Measurements from ENCODE around the gene MAP3K12. TPM values are rescaled to one million over a fixed set of nuclear protein-coding genes. Genes with fewer than 3 reads are reported as not detected.

MAP3K12 gene
- total RNA-seq, 1 experiment from 2014 or later, result 3.9 TPM

- peaks cover 18% of the 10 kb centered on the region for H3K36me3 Mint-ChIP-seq (ENCODE audit: insufficient read depth, unreplicated experiment)
- no peak overlapping the region for H3K27ac Mint-ChIP-seq (ENCODE audit: unreplicated experiment)
- TF ChIP-seq CTCF (IDR thresholded peaks at IDR 0.05; ENCODE audit: insufficient read depth in 1 of 2, low read depth in 1 of 2, low read length in 1 of 2, severe bottlenecking in 1 of 2, unreplicated experiment in 1 of 2), result no peak
- no peak for DNase-seq
- no TSS peak for BruUV-seq (replicated peaks)
- H3K27me3 Mint-ChIP-seq (ENCODE audit: insufficient read depth, unreplicated experiment), result no peaks in the 10 kb centered on the region
- H3K4me1 Mint-ChIP-seq (ENCODE audit: low read depth, unreplicated experiment), result no peaks in the 10 kb centered on the region
- intact Hi-C loops (cut with micrococcal nuclease; ENCODE audit: unreplicated experiment), result no loop called here
- H3K4me3 Mint-ChIP-seq (ENCODE audit: unreplicated experiment), result no peak overlapping the region
- Histone ChIP-seq H3K9me3 (no peaks in the 10 kb centered on the region), H3K4me3 (ENCODE audit: low read depth, low read length) (no peak overlapping the region), H3K27me3 (replicated peaks; ENCODE audit: control insufficient read depth, insufficient read depth, low read length) (no peaks in the 10 kb centered on the region), H3K36me3 (ENCODE audit: control insufficient read depth, insufficient read depth, low read length) (peaks cover 4% of the 10 kb centered on the region), H3K4me1 (no peaks in the 10 kb centered on the region)
- ChIA-PET POLR2A (no interaction called here), CTCF (interaction anchor here (1.1 to 2.5 kb wide), 2 partner anchors 9 to 34 kb away, joined by 3 to 7 read pairs; partner anchors contain the start of gene TARBP2)
- no peaks in the 10 kb centered on the region for H3K9me3 Mint-ChIP-seq (ENCODE audit: unreplicated experiment)
Observed at GRCh38 chr12:53510181-53510812, 11.0 kb upstream of the MAP3K12 start.

GRCh38 chr12:53508534-53509170 lies 9.4 kb upstream of the MAP3K12 start:
- DNase-seq, result peak; percentile 80 to 88
- TF ChIP-seq CTCF (IDR thresholded peaks at IDR 0.05; ENCODE audit: insufficient read depth in 1 of 2, low read depth in 1 of 2, low read length in 1 of 2, severe bottlenecking in 1 of 2, unreplicated experiment in 1 of 2), result peak; percentile 81 to 91
- no peaks in the 10 kb centered on the region for H3K4me1 Mint-ChIP-seq (ENCODE audit: low read depth, unreplicated experiment)
- Histone ChIP-seq H3K4me3 (ENCODE audit: low read depth, low read length) (no peak overlapping the region), H3K27me3 (replicated peaks; ENCODE audit: control insufficient read depth, insufficient read depth, low read length) (no peaks in the 10 kb centered on the region), H3K4me1 (no peaks in the 10 kb centered on the region), H3K36me3 (ENCODE audit: control insufficient read depth, insufficient read depth, low read length) (peaks cover 4% of the 10 kb centered on the region), H3K9me3 (no peaks in the 10 kb centered on the region)
- no peaks in the 10 kb centered on the region for H3K27me3 Mint-ChIP-seq (ENCODE audit: insufficient read depth, unreplicated experiment)
- H3K36me3 Mint-ChIP-seq (ENCODE audit: insufficient read depth, unreplicated experiment), result peaks cover 28% of the 10 kb centered on the region
- ChIA-PET POLR2A (interaction anchor here (0.6 to 1.0 kb wide), 2 partner anchors 135 to 156 kb away, joined by 3 to 4 read pairs; no protein-coding TSS in a partner anchor), CTCF (interaction anchor here (0.5 to 2.1 kb wide), 14 partner anchors 9 to 295 kb away, joined by 3 to 17 read pairs (median 5); partner anchors contain the start of genes AAAS, ATF7, MAP3K12 and TARBP2)
- H3K9me3 Mint-ChIP-seq (ENCODE audit: unreplicated experiment), result no peaks in the 10 kb centered on the region
- no TSS peak for BruUV-seq (replicated peaks)
- H3K27ac Mint-ChIP-seq (ENCODE audit: unreplicated experiment), result no peak overlapping the region
- no peak overlapping the region for H3K4me3 Mint-ChIP-seq (ENCODE audit: unreplicated experiment)
- intact Hi-C loops (cut with micrococcal nuclease; ENCODE audit: unreplicated experiment), result loop anchor here (1.0 to 2.0 kb wide), 5 partner anchors 26 to 184 kb away; no protein-coding TSS in a partner anchor

- Mint-ChIP-seq H3K27ac (ENCODE audit: unreplicated experiment) (no peak overlapping the region), H3K36me3 (ENCODE audit: insufficient read depth, unreplicated experiment) (peaks cover 33% of the 10 kb centered on the region), H3K4me1 (ENCODE audit: low read depth, unreplicated experiment) (no peaks in the 10 kb centered on the region), H3K4me3 (ENCODE audit: unreplicated experiment) (no peak overlapping the region), H3K9me3 (ENCODE audit: unreplicated experiment) (no peaks in the 10 kb centered on the region), H3K27me3 (ENCODE audit: insufficient read depth, unreplicated experiment) (no peaks in the 10 kb centered on the region)
- H3K9me3 ChIP-seq, result no peaks in the 10 kb centered on the region
- no TSS peak for BruUV-seq (replicated peaks)
- CTCF ChIA-PET, result interaction anchor here (0.6 to 2.0 kb wide), 3 partner anchors 85 to 186 kb away, joined by 3 to 17 read pairs (median 7); partner anchors contain the start of genes AAAS and ATF7
- no peak overlapping the region for H3K4me3 ChIP-seq (ENCODE audit: low read depth, low read length)
- DNase-seq, result no peak
- no peak for TF ChIP-seq CTCF (IDR thresholded peaks at IDR 0.05; ENCODE audit: insufficient read depth in 1 of 2, low read depth in 1 of 2, low read length in 1 of 2, severe bottlenecking in 1 of 2, unreplicated experiment in 1 of 2)
- H3K36me3 ChIP-seq (ENCODE audit: control insufficient read depth, insufficient read depth, low read length), result peaks cover 4% of the 10 kb centered on the region
- POLR2A ChIA-PET, result no interaction called here
- intact Hi-C loops (cut with micrococcal nuclease; ENCODE audit: unreplicated experiment), result no loop called here
- H3K27me3 ChIP-seq (replicated peaks; ENCODE audit: control insufficient read depth, insufficient read depth, low read length), result no peaks in the 10 kb centered on the region
- no peaks in the 10 kb centered on the region for H3K4me1 ChIP-seq
Observed at GRCh38 chr12:53507603-53507885, 8.3 kb upstream of the MAP3K12 start.
